Lower leg skin (tissue), 4 donors: ENCODE data around the gene SUPT5H. TPM values are rescaled to one million over a fixed set of nuclear protein-coding genes. Genes with fewer than 3 reads are reported as not detected.

Experiments used
- DNase-seq, 2 donors: peaks; one replicate each; pipeline ENCODE4 v3.0.0-alpha.2; 2019; ENCODE audit warnings: low spot score in 2 of 2
- H3K4me3 ChIP-seq: fragments of 200-600 bp; sonication (generic); 2 replicates; pipeline ENCODE4 v1.5.1; 2017; ENCODE audit warnings: mild to moderate bottlenecking, low read depth; ENCODE audit not compliant: poor library complexity, severe bottlenecking
- POLR2A ChIP-seq, 2 donors: fragments of 450-650 bp; IDR thresholded peaks; one replicate each; pipeline ENCODE4 v1.6.1; 2016 to 2017; ENCODE audit warnings: antibody characterized with exemption in 2 of 2, mild to moderate bottlenecking in 1 of 2, moderate library complexity in 1 of 2
- WGBS, 2 donors: methylation state at CpG; one replicate each; pipeline ENCODE4 v1.1.5; 2018; 5-methylcytosine and 5-hydroxymethylcytosine counted together
- intact Hi-C: fragments of 100-400 bp; cut with DNase I; formaldehyde crosslinking; loops from one replicate; pipeline ENCODE4 v1.15.0; 2023; ENCODE audit warnings: low total_unique reads
- total RNA-seq, 4 donors: library from RNA; depleted of rRNA; stranded (reverse); fragments of >200 nt; gene quantifications; one replicate each; pipeline ENCODE4 v1.1.0, GENCODE V29; 2016
- TF ChIP-seq, protein P1 (sequence below), 3 donors: fragments of 450-650 bp; IDR thresholded peaks; one replicate each; pipeline ENCODE4 v1.5.1; 2016; ENCODE audit warnings: antibody characterized with exemption in 3 of 3, mild to moderate bottlenecking in 3 of 3, moderate library complexity in 2 of 3

The SUPT5H gene
- total RNA-seq, 4 donors from 2014 or later: 70.0 to 102 (median 77.3) TPM

GRCh38 chr19:39411832-39412099 is 33.6 kb upstream of the SUPT5H start:
- H3K4me3 ChIP-seq: no peak overlapping the region
- 0 to 1% methylated on average over 7 of the region's 7 CpGs for WGBS, 2 donors
- intact Hi-C loops: no loop called here
- TF ChIP-seq, protein P1, sequence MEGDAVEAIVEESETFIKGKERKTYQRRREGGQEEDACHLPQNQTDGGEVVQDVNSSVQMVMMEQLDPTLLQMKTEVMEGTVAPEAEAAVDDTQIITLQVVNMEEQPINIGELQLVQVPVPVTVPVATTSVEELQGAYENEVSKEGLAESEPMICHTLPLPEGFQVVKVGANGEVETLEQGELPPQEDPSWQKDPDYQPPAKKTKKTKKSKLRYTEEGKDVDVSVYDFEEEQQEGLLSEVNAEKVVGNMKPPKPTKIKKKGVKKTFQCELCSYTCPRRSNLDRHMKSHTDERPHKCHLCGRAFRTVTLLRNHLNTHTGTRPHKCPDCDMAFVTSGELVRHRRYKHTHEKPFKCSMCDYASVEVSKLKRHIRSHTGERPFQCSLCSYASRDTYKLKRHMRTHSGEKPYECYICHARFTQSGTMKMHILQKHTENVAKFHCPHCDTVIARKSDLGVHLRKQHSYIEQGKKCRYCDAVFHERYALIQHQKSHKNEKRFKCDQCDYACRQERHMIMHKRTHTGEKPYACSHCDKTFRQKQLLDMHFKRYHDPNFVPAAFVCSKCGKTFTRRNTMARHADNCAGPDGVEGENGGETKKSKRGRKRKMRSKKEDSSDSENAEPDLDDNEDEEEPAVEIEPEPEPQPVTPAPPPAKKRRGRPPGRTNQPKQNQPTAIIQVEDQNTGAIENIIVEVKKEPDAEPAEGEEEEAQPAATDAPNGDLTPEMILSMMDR (IDR thresholded peaks at IDR 0.05): peak in 1 of 3 donors; percentile 99
- TF ChIP-seq POLR2A (IDR thresholded peaks at IDR 0.05): peak in 1 of 2 donors; percentile 7
- DNase-seq: peak; percentile 95 to 98

DNA sequence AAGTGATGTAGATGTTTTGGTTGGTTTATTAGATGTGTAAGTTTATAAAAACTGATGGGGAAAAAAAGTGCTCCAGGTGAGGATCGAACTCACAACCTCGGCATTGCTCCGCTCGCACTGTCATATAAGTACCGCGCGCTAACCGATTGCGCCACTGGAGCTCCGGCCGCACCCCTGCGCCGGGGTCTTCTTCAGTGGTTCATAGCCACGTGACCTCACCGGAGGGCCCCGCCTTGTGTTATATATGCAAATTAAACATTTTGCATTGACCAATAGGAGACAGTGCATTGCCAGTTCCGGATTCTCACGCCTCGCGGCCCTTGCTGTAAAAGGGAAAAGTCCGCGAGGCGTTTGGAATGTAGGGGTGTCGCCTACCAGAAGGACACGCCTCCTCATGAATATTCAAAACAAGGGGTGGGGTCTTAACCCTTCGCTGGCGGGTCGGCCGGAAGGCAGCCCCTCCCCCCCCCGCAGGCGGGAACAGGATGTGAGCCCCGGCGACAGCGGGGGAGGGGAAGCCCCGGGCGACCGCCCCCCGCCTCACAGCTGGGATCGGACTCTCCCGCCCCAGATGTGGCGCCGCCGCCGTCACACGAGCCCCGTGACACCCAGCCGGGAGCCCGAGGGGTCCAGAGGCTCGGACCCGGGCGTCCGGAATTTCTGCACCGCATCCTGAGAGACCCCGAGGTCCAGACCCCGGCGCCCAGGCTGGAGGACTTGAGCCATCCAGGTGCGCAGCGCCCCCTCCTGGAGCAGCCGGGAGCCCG is 33.1 kb upstream of the SUPT5H start, which contains the start of gene PLEKHG2:
TSS of gene PLEKHG2 (plus strand) at position 570 of the 767 bp plus-strand sequence. CDS start 1,418 bp downstream, outside the sequence.
- TF ChIP-seq, protein P1 (IDR thresholded peaks at IDR 0.05): no peak
- peak in 1 of 2 donors; percentile 80 for TF ChIP-seq POLR2A (IDR thresholded peaks at IDR 0.05)
- intact Hi-C loops: no loop called here
- peak within 1 kb of the TSS; percentile 68 for H3K4me3 ChIP-seq
- WGBS, 2 donors: 0% methylated on average over 40 to 41 of the region's 60 CpGs
- DNase-seq: peak; percentile 99 to 100

- peak; percentile 87 to 93 for DNase-seq
- TF ChIP-seq, protein P1 (IDR thresholded peaks at IDR 0.05): peak in 1 of 3 donors; percentile 70
- no peak for TF ChIP-seq POLR2A (IDR thresholded peaks at IDR 0.05)
- peak overlapping the region; percentile 68 for H3K4me3 ChIP-seq
- WGBS, 2 donors: 0 to 1% methylated on average over 7 to 18 of the region's 24 CpGs
- intact Hi-C loops: no loop called here
These were observed 32.5 kb upstream of the SUPT5H start for GRCh38 chr19:39412867-39413271.

- H3K4me3 ChIP-seq: peak overlapping the region; percentile 68
- intact Hi-C loops: no loop called here
- 1 to 2% methylated on average over 30 to 42 of the region's 54 CpGs for WGBS, 2 donors
- TF ChIP-seq POLR2A (IDR thresholded peaks at IDR 0.05): no peak
- TF ChIP-seq, protein P1 (IDR thresholded peaks at IDR 0.05): no peak
- peak; percentile 59 to 95 for DNase-seq
These were observed 32.0 kb upstream of the SUPT5H start for GRCh38 chr19:39413272-39413910.

- intact Hi-C loops: no loop called here
- WGBS, 2 donors: 53 to 55% methylated on average over 18 of the region's 18 CpGs
- DNase-seq: peak; percentile 42 to 92
- peak overlapping the region; percentile 68 for H3K4me3 ChIP-seq
- TF ChIP-seq POLR2A (IDR thresholded peaks at IDR 0.05): no peak
- TF ChIP-seq, protein P1 (IDR thresholded peaks at IDR 0.05): no peak
These were observed 31.3 kb upstream of the SUPT5H start for GRCh38 chr19:39413911-39414608.
